ENCODE measurements around the gene VAT1L.

DNA sequence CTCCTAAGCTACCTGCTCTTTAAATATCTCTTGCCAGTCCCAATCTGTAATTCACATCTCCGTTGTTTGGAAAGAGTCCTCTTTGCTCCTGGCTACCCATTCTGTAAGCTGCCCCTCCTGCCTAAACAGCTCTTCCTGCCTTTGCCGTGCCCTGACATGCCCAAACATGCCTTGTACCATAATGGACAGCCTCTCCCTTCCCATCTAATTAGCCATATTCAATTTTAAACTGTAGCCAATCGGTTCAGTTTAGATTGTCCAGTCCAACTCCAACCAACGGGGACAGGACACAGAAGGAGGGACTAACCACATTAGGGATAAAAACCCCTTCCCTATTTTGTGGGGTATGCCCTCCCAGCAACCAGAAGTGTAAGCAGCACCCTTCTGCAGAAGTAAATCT, 203.3 kb downstream of the VAT1L start:
- TF ChIP-seq, protein P1, sequence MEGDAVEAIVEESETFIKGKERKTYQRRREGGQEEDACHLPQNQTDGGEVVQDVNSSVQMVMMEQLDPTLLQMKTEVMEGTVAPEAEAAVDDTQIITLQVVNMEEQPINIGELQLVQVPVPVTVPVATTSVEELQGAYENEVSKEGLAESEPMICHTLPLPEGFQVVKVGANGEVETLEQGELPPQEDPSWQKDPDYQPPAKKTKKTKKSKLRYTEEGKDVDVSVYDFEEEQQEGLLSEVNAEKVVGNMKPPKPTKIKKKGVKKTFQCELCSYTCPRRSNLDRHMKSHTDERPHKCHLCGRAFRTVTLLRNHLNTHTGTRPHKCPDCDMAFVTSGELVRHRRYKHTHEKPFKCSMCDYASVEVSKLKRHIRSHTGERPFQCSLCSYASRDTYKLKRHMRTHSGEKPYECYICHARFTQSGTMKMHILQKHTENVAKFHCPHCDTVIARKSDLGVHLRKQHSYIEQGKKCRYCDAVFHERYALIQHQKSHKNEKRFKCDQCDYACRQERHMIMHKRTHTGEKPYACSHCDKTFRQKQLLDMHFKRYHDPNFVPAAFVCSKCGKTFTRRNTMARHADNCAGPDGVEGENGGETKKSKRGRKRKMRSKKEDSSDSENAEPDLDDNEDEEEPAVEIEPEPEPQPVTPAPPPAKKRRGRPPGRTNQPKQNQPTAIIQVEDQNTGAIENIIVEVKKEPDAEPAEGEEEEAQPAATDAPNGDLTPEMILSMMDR (IDR thresholded peaks at IDR 0.05) = no peak
- no peak for TF ChIP-seq POLR2AphosphoS5 (IDR thresholded peaks at IDR 0.05)
